B cell (primary cell): Measurements from ENCODE around the gene RNLS. TPM values are rescaled to one million over a fixed set of nuclear protein-coding genes. Genes with fewer than 3 reads are reported as not detected.

Experiments used
- ATAC-seq: fragments of 200-7000 bp; cut with Tn5 transposase; one replicate; pipeline ENCODE4 v1.10.0; 2021; ENCODE audit warnings: low read depth, mild to moderate bottlenecking, moderate number of reproducible peaks, moderate library complexity
- CTCF ChIA-PET: fragments of 350-600 bp; sonication (Branson Sonifier 250); formaldehyde crosslinking; loops from one replicate; lab custom pipeline; 2021; ENCODE audit warnings: antibody characterized with exemption, inconsistent platforms; lab: Charles Lee
- POLR2A ChIA-PET: fragments of 350-600 bp; sonication (Branson Sonifier 250); formaldehyde crosslinking; loops from one replicate; lab custom pipeline; 2021; ENCODE audit warnings: antibody characterized with exemption; lab: Charles Lee
- DNase-seq: peaks from one replicate; pipeline ENCODE4 v3.0.0; 2013
- H2AFZ ChIP-seq: 2 replicates; pipeline ENCODE4 v1.6.1; 2012; ENCODE audit warnings: mild to moderate bottlenecking, low read depth, low read length; ENCODE audit not compliant: insufficient read depth, poor library complexity, severe bottlenecking
- H3K27ac ChIP-seq, 2 donors: 1 replicate in 1 of 2; 2 replicates in 1 of 2; pipeline ENCODE4 v1.5.1; 2012 to 2013; ENCODE audit warnings: low read length in 2 of 2, mild to moderate bottlenecking in 2 of 2, moderate library complexity in 1 of 2
- H3K27me3 ChIP-seq, 4 experiments: fragments of 200-600 bp in 1 of 4; sonication (generic) in 1 of 4; replicated peaks in 1 of 4; 1 replicate in 2 of 4; 2 replicates in 2 of 4; pipeline versions ENCODE4 v1.6.1 to v1.7.0; 2013 to 2016; ENCODE audit warnings: low read length in 3 of 4, mild to moderate bottlenecking in 2 of 4, mixed read lengths in 1 of 4, moderate library complexity in 1 of 4; ENCODE audit not compliant: insufficient read depth in 4 of 4, control insufficient read depth in 3 of 4; ENCODE audit errors: control extremely low read depth in 1 of 4
- H3K36me3 ChIP-seq, 2 experiments: replicated peaks in 1 of 2; 1 replicate in 1 of 2; 2 replicates in 1 of 2; pipeline versions ENCODE4 v1.6.1 to v1.7.1; 2013; ENCODE audit warnings: low read length in 1 of 2; ENCODE audit not compliant: insufficient read depth in 2 of 2, control insufficient read depth in 1 of 2; ENCODE audit errors: control extremely low read depth in 1 of 2, extremely low read depth in 1 of 2
- H3K4me1 ChIP-seq, 2 donors: fragments of 200-600 bp in 1 of 2; sonication (generic) in 1 of 2; 1 replicate in 1 of 2; 2 replicates in 1 of 2; pipeline versions ENCODE4 v1.5.1 to v1.6.1; 2013 to 2017; ENCODE audit warnings: low read length in 2 of 2; ENCODE audit not compliant: control insufficient read depth in 2 of 2, insufficient read depth in 2 of 2
- H3K4me2 ChIP-seq: replicated peaks from 2 replicates; pipeline ENCODE3; 2012; ENCODE audit warnings: mild to moderate bottlenecking, low read depth, low read length; ENCODE audit not compliant: poor library complexity, severe bottlenecking
- H3K4me3 ChIP-seq, 5 experiments: fragments of 200-600 bp in 1 of 5; sonication (generic) in 1 of 5; 1 replicate in 3 of 5; 2 replicates in 2 of 5; pipeline versions ENCODE4 v1.5.1 to v1.7.0; 2011 to 2016; ENCODE audit warnings: low read length in 4 of 5, mild to moderate bottlenecking in 4 of 5, low read depth in 2 of 5, control low read depth in 1 of 5, moderate library complexity in 1 of 5; ENCODE audit not compliant: insufficient read depth in 1 of 5; ENCODE audit errors: control extremely low read depth in 1 of 5, extremely low read depth in 1 of 5
- H3K79me2 ChIP-seq: fragments of 200-600 bp; sonication (generic); one replicate; pipeline ENCODE4 v1.6.0; 2016; ENCODE audit warnings: low read length; ENCODE audit not compliant: control insufficient read depth, insufficient read depth
- H3K9ac ChIP-seq: fragments of 200-600 bp; sonication (generic); 2 replicates; pipeline ENCODE4 v1.6.1; 2017; ENCODE audit warnings: mild to moderate bottlenecking, low read length, moderate library complexity
- H3K9me3 ChIP-seq, 3 donors: one replicate each; pipeline versions ENCODE4 v1.6.1 to v1.7.1; 2013; ENCODE audit warnings: low read length in 2 of 3; ENCODE audit not compliant: control insufficient read depth in 2 of 3, insufficient read depth in 1 of 3; ENCODE audit errors: control extremely low read depth in 1 of 3
- H4K20me1 ChIP-seq: 2 replicates; pipeline ENCODE4 v1.6.0; 2012; ENCODE audit warnings: mild to moderate bottlenecking, low read length; ENCODE audit not compliant: insufficient read depth, control insufficient read depth, poor library complexity, severe bottlenecking
- H3K27ac Mint-ChIP-seq: one replicate; pipeline ENCODE4 v1.8.0; 2021; ENCODE audit warnings: mixed read lengths
- H3K27me3 Mint-ChIP-seq: one replicate; pipeline ENCODE4 v1.8.0; 2021; ENCODE audit warnings: mixed read lengths
- H3K4me1 Mint-ChIP-seq: one replicate; pipeline ENCODE4 v1.8.0; 2021; ENCODE audit warnings: mixed read lengths
- H3K4me3 Mint-ChIP-seq: one replicate; pipeline ENCODE4 v1.8.0; 2021; ENCODE audit warnings: mixed read lengths
- H3K9me3 Mint-ChIP-seq: one replicate; pipeline ENCODE4 v1.8.0; 2022; ENCODE audit warnings: mixed read lengths; ENCODE audit not compliant: insufficient read depth
- CTCF ChIP-seq: fragments of 200-600 bp; IDR thresholded peaks from one replicate; pipeline ENCODE4 v1.8.0; 2022; ENCODE audit warnings: antibody characterized with exemption, mild to moderate bottlenecking
- EZH2 ChIP-seq: IDR thresholded peaks from 2 replicates; pipeline ENCODE4 v1.6.1; 2012; ENCODE audit warnings: borderline replicate concordance, low read depth, mild to moderate bottlenecking, moderate library complexity, low read length; ENCODE audit not compliant: insufficient read depth, poor library complexity, severe bottlenecking
- WGBS: methylation state at CpG from one replicate; pipeline ENCODE4 v1.1.5; 2013; ENCODE audit warnings: missing lambda C conversion rate; ENCODE audit not compliant: insufficient coverage; 5-methylcytosine and 5-hydroxymethylcytosine counted together
- intact Hi-C: fragments of 100-400 bp; cut with micrococcal nuclease; formaldehyde crosslinking; loops from one replicate; pipeline ENCODE4 v1.10.0; 2022
- polyA plus RNA-seq: library from polyadenylated mRNA; depleted of rRNA; stranded (reverse); fragments of >200 nt; gene quantifications from 2 replicates; pipeline ENCODE4 v1.2.3, GENCODE V29; 2012
- total RNA-seq, 2 donors: library from RNA; stranded (reverse); fragments of 120-200 nt in 1 of 2; gene quantifications; 1 replicate in 1 of 2; 2 replicates in 1 of 2; pipeline versions ENCODE4 v1.2.3 to v1.2.4, GENCODE V29; 2013 to 2022

The RNLS gene
- total and polyA plus RNA-seq, 2 donors (not counting 1 experiment from before 2014, with no cell fraction given), result 3.5 to 7.5 TPM

GRCh38 chr10:88238615-88238914 lies 344.6 kb downstream of the RNLS start:
- H2AFZ ChIP-seq, result no peak overlapping the region
- Mint-ChIP-seq H3K4me3 (no peak overlapping the region), H3K27me3 (no peaks in the 10 kb centered on the region), H3K9me3 (no peaks in the 10 kb centered on the region), H3K4me1 (no peaks in the 10 kb centered on the region), H3K27ac (no peak overlapping the region)
- no peaks in the 10 kb centered on the region for H3K27me3 ChIP-seq
- no peak for DNase-seq
- H3K79me2 ChIP-seq, result no peaks in the 10 kb centered on the region
- H3K4me2 ChIP-seq, result no peak overlapping the region
- 100% methylated on average over 2 of the region's 2 CpGs for WGBS
- H3K9me3 ChIP-seq, result no peaks in the 10 kb centered on the region
- no peak overlapping the region for H3K4me3 ChIP-seq
- ChIA-PET POLR2A (no interaction called here), CTCF (interaction anchor here (1.0 kb wide), 1 partner anchor 13 kb away, joined by 3 read pairs; no protein-coding TSS in a partner anchor)
- intact Hi-C loops, result no loop called here
- H4K20me1 ChIP-seq, result no peaks in the 10 kb centered on the region
- H3K27ac ChIP-seq, result no peak overlapping the region
- no peak for ATAC-seq
- H3K36me3 ChIP-seq, result no peaks in the 10 kb centered on the region
- TF ChIP-seq CTCF (no peak), EZH2 (no peak)
- no peaks in the 10 kb centered on the region for H3K4me1 ChIP-seq
- H3K9ac ChIP-seq, result no peak overlapping the region

GRCh38 chr10:88237896-88238614 lies 345.1 kb downstream of the RNLS start:
- Histone ChIP-seq H3K4me2 (no peak overlapping the region), H3K9me3 (no peaks in the 10 kb centered on the region), H3K79me2 (no peaks in the 10 kb centered on the region), H4K20me1 (no peaks in the 10 kb centered on the region), H3K4me1 (no peaks in the 10 kb centered on the region), H3K27me3 (no peaks in the 10 kb centered on the region), H3K4me3 (no peak overlapping the region), H2AFZ (no peak overlapping the region), H3K36me3 (no peaks in the 10 kb centered on the region), H3K27ac (no peak overlapping the region), H3K9ac (no peak overlapping the region)
- Mint-ChIP-seq H3K27ac (no peak overlapping the region), H3K4me3 (no peak overlapping the region), H3K9me3 (no peaks in the 10 kb centered on the region), H3K27me3 (no peaks in the 10 kb centered on the region), H3K4me1 (no peaks in the 10 kb centered on the region)
- ChIA-PET POLR2A (no interaction called here), CTCF (interaction anchor here (1.0 kb wide), 1 partner anchor 13 kb away, joined by 3 read pairs; no protein-coding TSS in a partner anchor)
- ATAC-seq (no peak), DNase-seq (no peak)
- WGBS, result 83% methylated on average over 1 of the region's 2 CpGs
- intact Hi-C loops, result no loop called here
- TF ChIP-seq CTCF (no peak), EZH2 (no peak)
